Measurements from ENCODE around the gene GRM1.

DNA sequence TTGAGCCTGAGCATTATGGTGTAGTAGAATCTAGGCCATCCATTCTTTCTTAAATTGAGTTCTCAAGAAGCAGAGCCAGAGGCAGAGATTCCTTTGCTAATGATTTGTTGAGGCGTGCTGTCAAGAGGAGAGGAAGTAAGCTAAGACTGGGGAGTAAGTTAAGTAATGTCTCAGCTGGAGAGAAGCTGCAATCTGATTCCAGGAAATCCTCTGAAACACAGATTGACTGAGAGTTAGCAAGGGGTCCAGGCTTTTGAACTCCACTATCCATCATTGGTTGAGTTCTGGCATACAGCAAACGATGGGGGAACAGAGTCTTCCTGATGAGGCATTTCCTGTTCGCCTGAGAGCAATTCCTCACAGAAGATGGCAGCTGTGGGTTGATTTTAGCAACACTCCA, 307.3 kb downstream of the GRM1 start:
- TF ChIP-seq EZH2 (IDR thresholded peaks at IDR 0.05; ENCODE audit: insufficient read depth, poor library complexity, severe bottlenecking) (no peak), EZH2phosphoT487 (IDR thresholded peaks at IDR 0.05; ENCODE audit: insufficient read depth, low read depth) (no peak)

Measured in GM23248 (cell line).